NCI-H226 (cell line): Measurements from ENCODE around the gene AP3B2.
"Not testable (repeated sequence)": the region's sequence is repeated elsewhere in the genome, so short reads cannot be mapped to it uniquely, and the experiment has no call there.

Source experiments
- DNase-seq: peaks from one replicate; pipeline ENCODE4 v3.0.0-alpha.2; 2015

The AP3B2 gene

GRCh38 chr15:82709421-82710207 lies at the start of gene AP3B2:
Gene AP3B2, minus strand, starts transcription at chr15:82709875. Its CDS starts 169 bp downstream, at chr15:82709706.
- DNase-seq = peak; percentile 67

GRCh38 chr15:82751308-82751707 lies 41.6 kb upstream of the AP3B2 start:
- DNase-seq = no peak

- no peak for DNase-seq
Observed at GRCh38 chr15:82750831-82751180, 41.1 kb upstream of the AP3B2 start.

- DNase-seq = peak; percentile 98
Observed at GRCh38 chr15:82749951-82750830, 40.5 kb upstream of the AP3B2 start.

- DNase-seq = no peak
Observed at GRCh38 chr15:82748315-82748714, 38.6 kb upstream of the AP3B2 start.

- no peak for DNase-seq
Observed at GRCh38 chr15:82743810-82744209, 34.1 kb upstream of the AP3B2 start.

GRCh38 chr15:82742134-82742533 lies 32.5 kb upstream of the AP3B2 start:
- DNase-seq = peak; percentile 29

GRCh38 chr15:82739086-82739485 lies 29.4 kb upstream of the AP3B2 start:
- DNase-seq = peak; percentile 48

GRCh38 chr15:82737975-82738374 lies 28.3 kb upstream of the AP3B2 start:
- DNase-seq = peak; percentile 41

- no peak for DNase-seq
Observed at GRCh38 chr15:82731527-82731926, 21.9 kb upstream of the AP3B2 start.

GRCh38 chr15:82730022-82730530 lies 20.4 kb upstream of the AP3B2 start:
- DNase-seq = no peak

- no peak for DNase-seq
Observed at GRCh38 chr15:82726816-82727215, 17.1 kb upstream of the AP3B2 start.

- DNase-seq = no peak
Observed at GRCh38 chr15:82715003-82715402, 5.3 kb upstream of the AP3B2 start.

GRCh38 chr15:82714016-82714415 lies 4.3 kb upstream of the AP3B2 start:
- DNase-seq = no peak

- DNase-seq = no peak
Observed at GRCh38 chr15:82712036-82712435, 2.4 kb upstream of the AP3B2 start.

- no peak for DNase-seq
Observed at GRCh38 chr15:82710926-82711490, 1.3 kb upstream of the AP3B2 start.

- no peak for DNase-seq
Observed at GRCh38 chr15:82710208-82710555, 507 bp upstream of the AP3B2 start.

- DNase-seq = peak; percentile 26
Observed at GRCh38 chr15:82709081-82709420, 624 bp downstream of the AP3B2 start.

GRCh38 chr15:82705856-82706255 lies 3.8 kb downstream of the AP3B2 start:
- DNase-seq = not testable (repeated sequence)

GRCh38 chr15:82699726-82700125 lies 9.9 kb downstream of the AP3B2 start:
- DNase-seq = no peak

GRCh38 chr15:82698711-82699345 lies 10.8 kb downstream of the AP3B2 start:
- no peak for DNase-seq

GRCh38 chr15:82697735-82698407 lies 11.8 kb downstream of the AP3B2 start:
- DNase-seq = no peak

GRCh38 chr15:82692171-82692570 lies 17.5 kb downstream of the AP3B2 start:
- no peak for DNase-seq
